Measurements from ENCODE around the gene PLIN5.
"Not testable (repeated sequence)": the region's sequence is repeated elsewhere in the genome, so short reads cannot be mapped to it uniquely, and the experiment has no call there.

The PLIN5 gene

DNA sequence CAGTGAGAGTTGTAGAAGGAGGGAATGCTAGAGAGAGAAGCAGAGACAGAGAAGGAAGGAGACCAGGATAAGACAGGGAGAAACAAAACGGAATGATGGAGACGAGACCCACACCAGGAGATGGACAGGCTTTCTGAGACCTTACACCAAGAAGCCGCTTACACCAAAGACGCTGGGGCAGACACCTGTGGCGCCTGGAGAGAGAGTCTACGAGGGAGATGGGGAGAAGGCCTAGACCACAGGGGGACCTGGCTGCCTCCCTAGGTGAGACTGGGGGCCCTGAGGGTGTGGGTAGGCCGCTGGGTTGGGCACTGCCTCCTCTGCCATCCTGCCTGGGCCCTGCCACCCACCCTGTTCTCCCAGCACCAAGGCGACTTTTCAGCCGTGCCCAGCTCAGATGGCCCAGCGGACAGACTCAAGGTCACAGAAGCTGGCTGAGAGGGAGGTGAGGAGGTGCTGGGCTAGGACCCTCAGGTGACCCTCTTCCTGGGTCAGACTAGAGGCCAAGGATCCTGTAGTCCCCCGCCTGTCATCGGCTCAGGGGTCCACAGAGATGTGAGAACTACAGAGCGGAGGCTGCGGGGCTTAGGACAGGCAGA is 5.0 kb downstream of the PLIN5 start:
- Mint-ChIP-seq H3K36me3 (no peaks in the 10 kb centered on the region), H3K9me3 (no peaks in the 10 kb centered on the region), H3K4me3 (no peak overlapping the region), H3K4me1 (peaks cover 0 to 4% of the 10 kb centered on the region in 2 donors), H3K27me3 (peaks cover 18 to 23% of the 10 kb centered on the region in 2 donors), H3K27ac (no peak overlapping the region)
- DNase-seq (no peak), ATAC-seq (replicated peaks) (no peak)

GRCh38 chr19:4528843-4529242 is 6.2 kb downstream of the PLIN5 start:
- no peaks in the 10 kb centered on the region for H3K36me3 Mint-ChIP-seq

GRCh38 chr19:4527377-4527776 is 7.6 kb downstream of the PLIN5 start:
- DNase-seq; H3K36me3 Mint-ChIP-seq; H3K4me3 Mint-ChIP-seq; H3K27me3 Mint-ChIP-seq; H3K27ac Mint-ChIP-seq; H3K9me3 Mint-ChIP-seq; ATAC-seq (replicated peaks); H3K4me1 Mint-ChIP-seq: not testable (repeated sequence)

More at GRCh38 chr19:4528843-4529242, 6.2 kb downstream of the PLIN5 start:
- peaks cover 0 to 2% of the 10 kb centered on the region in 2 donors for H3K4me1 Mint-ChIP-seq
- H3K9me3 Mint-ChIP-seq = no peaks in the 10 kb centered on the region
- H3K4me3 Mint-ChIP-seq = no peak overlapping the region
- peaks cover 13 to 14% of the 10 kb centered on the region in 2 donors for H3K27me3 Mint-ChIP-seq
- ATAC-seq (replicated peaks) = no peak
- DNase-seq = no peak
- H3K27ac Mint-ChIP-seq = peak overlapping the region; percentile 5

- no peak for DNase-seq
Observed at GRCh38 chr19:4525563-4526002, 9.4 kb downstream of the PLIN5 start.

GRCh38 chr19:4524808-4525562 is 10.0 kb downstream of the PLIN5 start:
- H3K27ac Mint-ChIP-seq = no peak overlapping the region
- peaks cover 0 to 13% of the 10 kb centered on the region in 2 donors for H3K27me3 Mint-ChIP-seq
- peaks cover 0 to 2% of the 10 kb centered on the region in 2 donors for H3K4me1 Mint-ChIP-seq
- H3K36me3 Mint-ChIP-seq = no peaks in the 10 kb centered on the region
- H3K4me3 Mint-ChIP-seq = no peak overlapping the region
- DNase-seq = peak; percentile 40
- no peaks in the 10 kb centered on the region for H3K9me3 Mint-ChIP-seq
- peak; percentile 78 to 85 for ATAC-seq (replicated peaks)

More at GRCh38 chr19:4525563-4526002, 9.4 kb downstream of the PLIN5 start:
- peak in 1 of 2 donors; percentile 11 for ATAC-seq (replicated peaks)
- no peaks in the 10 kb centered on the region for H3K9me3 Mint-ChIP-seq
- no peak overlapping the region for H3K27ac Mint-ChIP-seq
- no peaks in the 10 kb centered on the region for H3K36me3 Mint-ChIP-seq
- H3K4me3 Mint-ChIP-seq = no peak overlapping the region
- peaks cover 0 to 16% of the 10 kb centered on the region in 2 donors for H3K27me3 Mint-ChIP-seq
- H3K4me1 Mint-ChIP-seq = peaks cover 0 to 2% of the 10 kb centered on the region in 2 donors

DNA sequence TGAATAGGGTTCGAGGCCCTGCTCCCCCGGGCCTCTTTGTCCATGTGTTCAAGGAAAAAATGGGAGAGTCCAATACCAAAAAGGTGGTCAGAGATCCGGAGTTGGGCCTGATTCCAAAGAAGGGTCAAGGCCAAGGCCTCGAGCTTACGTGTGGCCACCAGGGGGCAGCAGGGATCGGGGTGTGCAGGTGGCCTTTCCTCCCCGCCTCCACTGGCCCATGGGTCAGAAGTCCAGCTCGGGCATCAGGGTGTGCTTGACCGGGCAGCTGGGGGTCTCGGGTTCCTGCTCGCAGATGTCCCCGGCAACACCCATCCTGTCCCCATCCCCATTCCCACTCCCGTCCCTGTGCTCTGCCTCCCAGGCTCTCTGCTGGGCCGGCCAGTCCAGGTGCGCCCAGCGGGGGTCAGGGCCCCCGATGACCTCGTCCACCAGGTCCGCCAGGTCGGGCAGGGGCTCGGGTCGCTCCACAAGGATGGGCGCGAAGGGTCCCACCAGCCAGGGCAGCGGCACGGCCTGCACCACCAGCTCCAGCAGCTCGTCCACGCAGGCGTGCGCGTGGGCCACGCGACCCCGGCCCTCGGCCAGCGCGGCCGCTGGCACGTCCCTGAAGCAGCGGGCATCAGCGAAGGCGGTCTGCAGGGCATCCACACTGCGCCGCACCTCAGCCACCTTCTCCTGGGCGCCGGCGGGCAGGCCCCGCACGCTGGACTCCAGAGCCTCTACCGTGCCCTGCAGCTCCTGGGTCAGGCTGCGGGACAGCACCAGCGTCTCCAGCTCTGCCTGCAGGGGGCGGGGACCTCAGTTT is 11.5 kb downstream of the PLIN5 start:
- no peaks in the 10 kb centered on the region for H3K36me3 Mint-ChIP-seq
- peaks cover 0 to 11% of the 10 kb centered on the region in 2 donors for H3K27me3 Mint-ChIP-seq
- ATAC-seq (replicated peaks) (no peak), DNase-seq (no peak)
- H3K27ac Mint-ChIP-seq = no peak overlapping the region
- H3K4me3 Mint-ChIP-seq = no peak overlapping the region
- H3K9me3 Mint-ChIP-seq = no peaks in the 10 kb centered on the region
- peaks cover 0 to 2% of the 10 kb centered on the region in 2 donors for H3K4me1 Mint-ChIP-seq

DNA sequence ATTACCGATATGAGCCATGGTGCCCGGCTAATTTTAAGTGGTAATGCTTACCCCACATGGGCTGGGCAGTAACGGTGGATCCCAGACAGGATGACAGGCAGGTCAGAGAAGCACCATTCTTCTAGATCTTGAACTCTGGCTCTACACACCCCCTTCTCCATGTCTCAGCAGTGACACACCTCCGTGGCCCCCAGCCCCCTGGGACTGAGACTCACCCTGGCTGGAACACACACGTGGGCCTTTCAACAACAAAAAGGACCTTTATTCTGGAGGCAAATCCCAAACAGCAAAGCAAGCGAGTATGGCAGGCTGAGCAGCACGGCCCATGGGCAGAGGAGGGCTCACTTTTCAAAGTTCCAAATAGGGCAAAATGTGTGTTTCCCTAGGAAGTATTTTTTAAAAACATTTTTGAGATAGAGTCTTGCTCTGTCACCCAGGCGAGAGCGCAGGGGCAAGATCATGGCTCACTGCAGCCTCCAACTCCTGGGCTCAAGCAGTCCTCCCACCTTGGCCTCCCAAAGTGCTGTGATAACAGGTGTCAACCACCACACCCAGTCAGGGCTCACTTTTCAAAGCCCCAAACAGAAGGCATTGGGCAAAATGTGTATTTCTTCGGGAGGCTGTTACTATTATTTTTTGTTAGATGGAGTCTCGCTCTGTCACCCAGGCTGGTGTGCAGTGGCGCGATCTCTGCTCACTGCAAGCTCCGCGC is 12.6 kb downstream of the PLIN5 start:
- Mint-ChIP-seq H3K27ac (no peak overlapping the region), H3K36me3 (no peaks in the 10 kb centered on the region), H3K4me3 (no peak overlapping the region), H3K9me3 (no peaks in the 10 kb centered on the region), H3K27me3 (peaks cover 0 to 11% of the 10 kb centered on the region in 2 donors), H3K4me1 (peaks cover 0 to 2% of the 10 kb centered on the region in 2 donors)
- ATAC-seq (replicated peaks) (no peak), DNase-seq (no peak)

DNA sequence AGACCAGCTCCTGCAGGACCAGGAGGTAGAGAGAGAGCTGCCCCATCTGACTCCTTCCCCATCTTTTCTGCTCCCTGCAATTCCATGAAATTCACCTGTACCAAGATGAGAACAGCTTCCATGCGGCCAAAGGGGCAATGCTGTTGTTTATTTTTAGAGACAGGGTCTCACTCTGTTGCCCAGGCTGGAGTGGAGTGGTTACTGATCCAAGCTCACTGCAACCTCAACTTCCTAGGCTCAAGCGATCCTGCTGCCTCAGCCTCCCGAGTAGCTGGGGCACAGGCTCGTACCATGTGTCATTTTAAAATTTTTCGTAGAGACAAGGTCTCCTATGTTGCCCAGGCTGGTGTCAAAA is 13.2 kb downstream of the PLIN5 start:
- no peaks in the 10 kb centered on the region for H3K9me3 Mint-ChIP-seq
- no peak overlapping the region for H3K27ac Mint-ChIP-seq
- peaks cover 0 to 15% of the 10 kb centered on the region in 2 donors for H3K27me3 Mint-ChIP-seq
- no peak for ATAC-seq (replicated peaks)
- no peak for DNase-seq
- H3K4me3 Mint-ChIP-seq = no peak overlapping the region
- peaks cover 0 to 2% of the 10 kb centered on the region in 2 donors for H3K4me1 Mint-ChIP-seq
- H3K36me3 Mint-ChIP-seq = no peaks in the 10 kb centered on the region

DNA sequence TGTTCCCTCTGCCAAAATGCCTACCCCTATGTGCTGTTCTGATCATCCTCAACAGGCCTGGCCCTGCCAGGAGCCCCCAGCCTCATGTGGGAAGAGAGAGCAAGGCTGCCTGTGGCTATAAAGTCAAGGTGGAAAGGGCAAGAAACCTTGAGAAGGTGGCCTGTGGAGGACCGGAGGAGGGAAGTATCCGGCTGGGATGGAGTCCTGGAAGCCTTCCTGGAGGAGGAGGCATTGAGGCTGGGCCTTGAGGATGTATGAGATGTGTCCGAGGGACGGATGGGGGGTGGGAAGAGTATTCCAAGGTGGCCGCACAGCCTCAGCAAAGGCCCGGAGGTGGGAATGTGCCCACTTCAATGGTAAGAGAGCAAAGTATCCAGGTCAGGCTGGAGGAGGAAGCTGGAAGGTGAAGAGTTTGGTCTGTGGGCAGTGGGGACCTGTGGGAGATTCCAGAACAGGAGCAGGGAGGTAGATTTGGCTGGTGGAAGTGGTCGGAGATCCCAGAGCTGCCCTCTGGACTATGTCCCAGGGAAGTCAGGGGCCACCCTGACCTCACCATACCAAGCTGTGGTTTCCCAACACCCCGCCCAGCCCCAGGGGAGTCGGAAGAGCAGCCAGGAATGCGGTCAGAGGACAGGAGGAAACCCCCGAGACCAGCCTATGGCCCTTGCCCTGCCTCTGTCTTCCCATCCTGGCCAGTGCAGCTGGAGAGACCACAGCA is 13.7 kb downstream of the PLIN5 start:
- peaks cover 0 to 15% of the 10 kb centered on the region in 2 donors for H3K27me3 Mint-ChIP-seq
- H3K9me3 Mint-ChIP-seq = no peaks in the 10 kb centered on the region
- no peak overlapping the region for H3K4me3 Mint-ChIP-seq
- ATAC-seq (replicated peaks) (no peak), DNase-seq (no peak)
- H3K4me1 Mint-ChIP-seq = peaks cover 0 to 2% of the 10 kb centered on the region in 2 donors
- H3K36me3 Mint-ChIP-seq = no peaks in the 10 kb centered on the region
- H3K27ac Mint-ChIP-seq = no peak overlapping the region

DNA sequence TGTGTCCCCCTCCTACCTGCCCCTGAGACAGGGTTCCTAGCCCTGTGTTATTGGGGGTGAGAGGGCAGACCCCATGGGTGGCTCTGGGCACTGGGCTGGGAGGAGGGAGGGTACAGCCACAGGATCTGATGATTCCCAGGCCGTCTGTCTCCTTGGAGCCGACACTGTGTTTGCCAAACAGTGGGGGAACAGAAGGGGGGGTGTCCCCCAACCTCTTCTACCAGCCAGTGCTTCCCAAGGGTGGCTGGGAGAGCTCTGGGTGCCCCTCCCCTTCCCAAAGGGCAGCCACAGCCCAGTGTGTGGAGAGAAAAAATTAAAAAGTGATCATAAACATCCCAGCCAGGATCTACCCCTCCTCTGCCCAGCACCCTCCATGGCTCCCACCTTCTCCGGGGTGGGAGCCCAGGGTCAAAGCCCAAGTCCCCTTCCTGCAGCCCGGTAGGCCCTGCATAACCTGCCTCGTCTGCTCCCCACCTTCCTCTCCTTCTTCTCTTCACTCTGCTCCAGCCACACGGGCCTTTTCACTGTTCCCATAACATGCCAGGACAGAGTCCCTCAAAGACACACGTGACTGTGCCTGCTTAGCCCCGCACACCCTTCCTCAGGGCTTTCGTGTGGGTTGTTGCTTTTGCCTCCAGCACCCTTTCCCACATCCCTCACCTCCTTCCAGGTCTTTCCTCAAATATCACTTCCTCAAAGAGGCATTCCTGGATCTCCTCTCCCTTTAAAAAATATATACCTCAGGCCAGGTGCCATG is 15.3 kb downstream of the PLIN5 start:
- ATAC-seq (replicated peaks) (no peak), DNase-seq (no peak)
- Mint-ChIP-seq H3K36me3 (no peaks in the 10 kb centered on the region), H3K4me1 (no peaks in the 10 kb centered on the region), H3K27ac (no peak overlapping the region), H3K4me3 (no peak overlapping the region), H3K9me3 (no peaks in the 10 kb centered on the region), H3K27me3 (peaks cover 5 to 15% of the 10 kb centered on the region in 2 donors)

DNA sequence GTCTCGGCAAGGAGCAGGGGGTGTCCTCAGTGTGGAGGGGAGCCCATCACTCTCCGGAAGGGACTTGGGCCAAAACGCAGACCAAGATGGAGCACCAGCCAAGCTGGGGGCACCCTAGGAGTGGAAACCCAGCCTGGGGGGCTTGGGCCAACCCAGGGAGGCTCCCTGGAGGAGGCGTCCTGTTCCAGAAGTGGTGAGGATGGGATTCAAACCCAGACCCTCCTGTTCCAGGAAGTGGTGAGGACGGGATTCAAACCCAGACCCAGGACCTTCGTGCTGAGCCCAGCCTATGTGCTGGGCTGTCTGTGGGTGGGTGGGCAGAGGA is 15.9 kb downstream of the PLIN5 start:
- no peak for DNase-seq
- peaks cover 5 to 15% of the 10 kb centered on the region in 2 donors for H3K27me3 Mint-ChIP-seq
- ATAC-seq (replicated peaks) = no peak
- H3K36me3 Mint-ChIP-seq = no peaks in the 10 kb centered on the region
- no peak overlapping the region for H3K27ac Mint-ChIP-seq
- no peaks in the 10 kb centered on the region for H3K4me1 Mint-ChIP-seq
- no peaks in the 10 kb centered on the region for H3K9me3 Mint-ChIP-seq
- no peak overlapping the region for H3K4me3 Mint-ChIP-seq

GRCh38 chr19:4518345-4519171 is 16.5 kb downstream of the PLIN5 start, which contains the start of gene PLIN4:
Gene PLIN4, minus strand, starts transcription at chr19:4518486. Its CDS starts 214 bp downstream, at chr19:4518272.
- H3K27ac Mint-ChIP-seq = peak within 1 kb of the TSS; percentile 4
- H3K9me3 Mint-ChIP-seq = no peaks in the 10 kb centered on the region
- DNase-seq (no peak), ATAC-seq (replicated peaks) (peak in 1 of 2 donors; percentile 5)
- H3K4me1 Mint-ChIP-seq = no peaks in the 10 kb centered on the region
- H3K27me3 Mint-ChIP-seq = peaks cover 5 to 15% of the 10 kb centered on the region in 2 donors
- no peaks in the 10 kb centered on the region for H3K36me3 Mint-ChIP-seq
- no peak within 1 kb of the TSS for H3K4me3 Mint-ChIP-seq

Data from stimulated activated naive B cell treated with anti-CD40 and anti-IgM and Interleukin-4, amounts not matched to agents 10 μg/mL and 1 μg/mL and 100 μg/mL, for 72 hours (primary cell).